HG03045 (cell line): Measurements from ENCODE around the gene CPSF4L.

ENCODE experiments used
- ATAC-seq: cut with Tn5 transposase; IDR thresholded peaks from one replicate; pipeline ENCODE4 v1.9.1; 2021; ENCODE audit warnings: mild to moderate bottlenecking, moderate library complexity; ENCODE audit not compliant: unreplicated experiment

CPSF4L gene

GRCh38 chr17:73290399-73291259 is 28.9 kb upstream of the CPSF4L start:
- peak; percentile 38 for ATAC-seq

GRCh38 chr17:73289549-73290254 is 28.0 kb upstream of the CPSF4L start:
- no peak for ATAC-seq

DNA sequence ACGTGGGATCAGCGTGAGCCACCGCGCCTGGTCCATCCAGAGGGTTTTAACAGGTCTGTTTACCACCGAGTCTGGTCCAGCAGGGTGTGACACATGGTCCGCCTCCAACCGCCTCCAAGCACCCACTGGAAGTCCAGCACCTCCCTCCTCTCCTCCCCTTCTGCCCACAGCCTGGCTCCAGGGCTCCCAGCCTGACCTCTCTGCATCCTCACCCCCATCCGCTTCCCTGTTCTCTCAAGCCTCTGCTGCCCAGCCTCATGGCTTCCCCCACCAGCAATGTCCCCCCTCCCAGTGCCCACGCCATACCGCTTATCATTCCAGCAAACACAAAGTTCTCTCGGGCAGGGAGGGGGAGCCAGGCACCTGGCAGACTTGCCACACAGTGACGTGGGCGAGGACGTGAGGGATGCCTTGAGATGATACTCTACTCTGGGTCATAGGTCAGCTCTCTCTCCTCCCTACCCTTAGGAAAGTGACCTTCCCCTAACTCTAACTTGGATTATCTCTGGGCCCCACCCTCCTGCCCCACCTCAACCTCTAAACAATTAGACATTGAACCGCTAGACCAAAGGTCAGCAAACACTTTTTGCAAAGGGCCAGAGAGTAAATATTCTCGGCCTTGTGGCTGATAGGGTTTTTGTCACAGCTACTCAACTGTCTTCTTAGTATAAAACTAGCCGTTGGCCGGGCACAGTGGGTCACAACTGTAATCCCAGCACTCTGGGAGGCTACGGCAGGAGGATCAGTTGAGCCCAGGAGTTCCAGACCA is 27.0 kb upstream of the CPSF4L start:
- ATAC-seq, result no peak

GRCh38 chr17:73286863-73287296 is 25.2 kb upstream of the CPSF4L start:
- ATAC-seq, result no peak

GRCh38 chr17:73285916-73286862 is 24.5 kb upstream of the CPSF4L start:
- no peak for ATAC-seq

DNA sequence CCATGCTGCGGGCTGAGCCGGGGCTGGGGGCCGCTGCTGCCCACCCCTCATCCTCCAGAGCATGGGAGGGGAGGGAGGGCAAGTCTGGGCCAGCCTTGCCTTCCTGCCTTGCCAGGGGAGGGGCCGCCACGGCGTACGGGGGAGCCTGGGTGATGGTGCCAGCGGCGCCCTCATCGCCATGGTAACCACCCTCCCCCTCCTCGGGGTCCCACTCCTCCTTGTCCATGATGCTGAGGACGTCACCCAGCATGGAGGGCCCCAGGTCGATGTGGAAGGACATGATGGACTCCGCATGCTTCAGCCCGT is 23.9 kb upstream of the CPSF4L start:
- ATAC-seq, result no peak

DNA sequence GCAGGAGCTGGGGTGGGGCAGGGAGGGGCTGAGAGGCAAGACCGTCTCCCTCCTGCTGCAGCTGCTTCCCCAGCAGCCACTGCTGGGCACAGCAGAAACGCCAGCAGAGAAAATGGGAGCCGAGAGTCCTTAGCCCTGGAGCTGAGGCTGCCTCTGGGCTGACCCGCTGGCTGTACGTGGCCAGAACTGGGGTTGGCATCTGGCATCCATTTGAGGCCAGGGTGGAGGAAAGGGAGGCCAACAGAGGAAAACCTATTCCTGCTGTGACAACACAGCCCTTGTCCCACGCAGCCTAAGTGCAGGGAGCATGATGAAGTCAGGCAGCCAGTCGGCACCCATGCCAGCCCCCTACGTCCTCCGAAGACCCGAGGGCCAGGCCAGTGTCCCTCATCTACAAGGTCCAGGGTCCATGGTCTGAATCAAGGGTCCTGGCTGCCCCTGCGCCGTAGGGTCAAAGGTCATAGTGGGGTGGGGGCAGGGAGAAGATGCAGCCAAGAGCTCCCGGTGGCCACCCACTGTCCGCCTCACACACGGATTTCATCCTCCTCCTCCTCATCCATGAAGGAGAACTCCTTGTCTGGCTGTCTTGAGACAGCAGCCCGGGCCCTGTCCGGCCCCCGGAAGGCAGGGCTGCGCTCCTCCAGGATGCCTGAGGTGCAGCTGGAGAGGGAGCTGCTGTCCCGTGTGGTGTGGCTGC is 23.4 kb upstream of the CPSF4L start:
- no peak for ATAC-seq

DNA sequence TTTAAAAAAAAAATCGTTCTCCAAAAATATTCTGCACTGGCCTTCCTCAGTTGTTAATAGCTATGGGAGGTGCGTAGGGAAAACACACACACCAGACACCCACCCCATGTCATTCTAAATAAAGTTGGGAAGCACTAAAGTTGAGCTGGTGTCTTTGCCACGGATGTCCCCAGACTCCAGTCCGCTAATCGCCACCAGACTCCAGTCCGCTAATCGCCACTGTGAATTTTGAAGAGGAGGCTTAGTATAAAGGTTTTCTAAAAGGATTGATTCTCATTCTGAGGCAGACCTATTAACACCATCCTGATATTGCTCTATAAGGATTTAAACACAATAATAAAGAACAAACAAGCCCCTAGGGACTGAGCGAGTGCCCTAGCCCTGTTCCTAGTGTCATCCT is 22.7 kb upstream of the CPSF4L start:
- no peak for ATAC-seq

- no peak for ATAC-seq
Observed at GRCh38 chr17:73283841-73284282, 22.2 kb upstream of the CPSF4L start.

DNA sequence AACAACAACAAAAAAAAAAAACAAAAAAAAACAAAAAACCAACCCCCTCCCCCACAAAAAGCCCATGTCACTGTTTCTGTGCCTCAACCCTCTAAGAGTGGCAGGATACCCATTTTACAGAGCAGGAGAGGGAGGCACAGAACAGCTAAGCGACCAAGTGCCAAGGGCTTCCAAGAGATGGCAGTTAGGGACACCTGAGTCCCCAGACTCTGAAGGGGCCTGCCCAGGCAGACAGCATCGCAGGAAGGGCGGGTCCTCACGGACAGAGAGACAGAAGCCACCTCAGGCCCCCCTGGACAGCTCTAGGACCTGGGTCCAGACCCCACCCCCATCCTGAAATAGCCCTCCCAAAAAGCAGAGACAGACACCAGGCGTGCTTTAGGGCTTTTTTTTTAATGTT is 21.6 kb upstream of the CPSF4L start:
- no peak for ATAC-seq

DNA sequence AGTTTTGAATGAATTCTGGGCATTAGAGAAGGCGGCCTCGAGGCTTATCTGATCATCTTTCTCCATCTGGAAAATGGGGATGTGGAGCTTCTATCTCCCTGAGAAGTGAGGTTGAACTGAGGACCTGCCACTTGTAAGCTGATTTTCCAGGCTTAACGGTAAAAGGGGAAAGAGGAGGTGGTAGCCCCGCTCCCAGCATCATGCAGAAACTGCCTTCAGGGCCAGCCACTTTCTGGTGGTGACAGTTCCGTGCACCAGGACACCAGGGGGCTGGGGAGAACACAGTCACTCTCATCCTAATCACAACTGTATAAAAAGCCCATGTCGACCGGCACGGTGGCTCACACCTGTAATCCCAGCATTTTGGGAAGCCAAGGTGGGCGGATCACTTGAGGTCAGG is 20.9 kb upstream of the CPSF4L start:
- ATAC-seq, result no peak

- ATAC-seq, result peak; percentile 80
Observed at GRCh38 chr17:73281928-73282327, 20.2 kb upstream of the CPSF4L start.

- no peak for ATAC-seq
Observed at GRCh38 chr17:73280191-73280590, 18.5 kb upstream of the CPSF4L start.

GRCh38 chr17:73279704-73280103 is 18.0 kb upstream of the CPSF4L start:
- no peak for ATAC-seq

GRCh38 chr17:73278465-73279453 is 17.1 kb upstream of the CPSF4L start:
- no peak for ATAC-seq

GRCh38 chr17:73278049-73278464 is 16.4 kb upstream of the CPSF4L start:
- ATAC-seq, result no peak

DNA sequence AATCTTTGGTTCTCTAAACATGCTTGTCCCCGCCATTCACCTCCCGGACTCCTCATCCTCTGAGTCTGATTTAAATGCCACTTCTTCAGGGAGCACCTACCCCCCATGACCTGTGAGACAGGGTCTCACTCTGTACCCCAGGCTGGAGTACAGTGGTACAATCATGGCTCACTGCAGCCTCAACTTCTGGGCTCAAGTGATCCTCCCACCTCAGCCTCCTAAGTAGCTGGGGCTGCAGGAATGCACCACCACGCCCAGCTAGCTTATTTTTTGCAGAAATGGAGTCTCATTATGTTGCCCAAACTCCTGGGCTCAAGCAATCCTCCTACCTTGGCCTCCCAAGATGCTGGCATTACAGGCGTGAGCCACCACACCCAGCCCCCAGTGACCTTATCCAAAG is 12.8 kb upstream of the CPSF4L start:
- no peak for ATAC-seq

GRCh38 chr17:73272906-73273218 is 11.2 kb upstream of the CPSF4L start:
- ATAC-seq, result no peak

GRCh38 chr17:73271072-73271471 is 9.4 kb upstream of the CPSF4L start:
- peak; percentile 88 for ATAC-seq
